Renal pelvis (tissue), 12 donors: ENCODE measurements around the gene CACUL1. TPM values are rescaled to one million over a fixed set of nuclear protein-coding genes. Genes with fewer than 3 reads are reported as not detected.
"Not testable (repeated sequence)": the region's sequence is repeated elsewhere in the genome, so short reads cannot be mapped to it uniquely, and the experiment has no call there.

ENCODE experiments used
- DNase-seq: peaks from one replicate; pipeline ENCODE4 v3.0.0-alpha.2; 2013
- long read RNA-seq, 16 experiments: transcript quantifications; one replicate each; lab custom pipeline, GENCODE V29; 2026
- polyA plus RNA-seq, 3 donors: library from polyadenylated mRNA; unstranded; fragments of 120-200 nt; gene quantifications; one replicate each; pipeline ENCODE4 v1.2.1, GENCODE V29; 2013; ENCODE audit not compliant: insufficient read length in 3 of 3

The CACUL1 gene
- 10 to 100 TPM; 22.1 to 41.3 (median 35.1) TPM for polyA plus RNA-seq
- long read RNA-seq, donor 1, full-length matches to known transcripts = 5 of 5 reads
- long read RNA-seq, donor 1, partial matches to known transcripts = 0 of 5 reads
- long read RNA-seq, donor 1, other reads (novel, unspliced or antisense) = 0 of 5 reads
- long read RNA-seq, donor 2, full-length matches to known transcripts = 9 of 9 reads
- long read RNA-seq, donor 2, partial matches to known transcripts = 0 of 9 reads
- long read RNA-seq, donor 2, other reads (novel, unspliced or antisense) = 0 of 9 reads
- long read RNA-seq, donor 3, full-length matches to known transcripts = 8 of 8 reads
- long read RNA-seq, donor 3, partial matches to known transcripts = 0 of 8 reads
- long read RNA-seq, donor 3, other reads (novel, unspliced or antisense) = 0 of 8 reads
- long read RNA-seq, donor 4, full-length matches to known transcripts = 6 of 6 reads
- long read RNA-seq, donor 4, partial matches to known transcripts = 0 of 6 reads
- long read RNA-seq, donor 4, other reads (novel, unspliced or antisense) = 0 of 6 reads
- long read RNA-seq, donor 5, full-length matches to known transcripts = 8 of 8 reads
- long read RNA-seq, donor 5, partial matches to known transcripts = 0 of 8 reads
- long read RNA-seq, donor 5, other reads (novel, unspliced or antisense) = 0 of 8 reads
- long read RNA-seq, donor 6, full-length matches to known transcripts = 11 of 19 reads
- long read RNA-seq, donor 6, partial matches to known transcripts = 8 of 19 reads
- long read RNA-seq, donor 6, other reads (novel, unspliced or antisense) = 0 of 19 reads
- long read RNA-seq, donor 7, full-length matches to known transcripts = 10 of 10 reads
- long read RNA-seq, donor 7, partial matches to known transcripts = 0 of 10 reads
- long read RNA-seq, donor 7, other reads (novel, unspliced or antisense) = 0 of 10 reads
- long read RNA-seq, donor 8, full-length matches to known transcripts = 9 of 9 reads
- long read RNA-seq, donor 8, partial matches to known transcripts = 0 of 9 reads
- long read RNA-seq, donor 8, other reads (novel, unspliced or antisense) = 0 of 9 reads
- long read RNA-seq, donor 9, full-length matches to known transcripts = 14 of 14 reads
- long read RNA-seq, donor 9, partial matches to known transcripts = 0 of 14 reads
- long read RNA-seq, donor 9, other reads (novel, unspliced or antisense) = 0 of 14 reads
- long read RNA-seq, donor 10, full-length matches to known transcripts = 17 of 25 reads
- long read RNA-seq, donor 10, partial matches to known transcripts = 8 of 25 reads
- long read RNA-seq, donor 10, other reads (novel, unspliced or antisense) = 0 of 25 reads
- long read RNA-seq, donor 11, full-length matches to known transcripts = 4 of 4 reads
- long read RNA-seq, donor 11, partial matches to known transcripts = 0 of 4 reads
- long read RNA-seq, donor 11, other reads (novel, unspliced or antisense) = 0 of 4 reads
- long read RNA-seq, donor 12, full-length matches to known transcripts = 13 of 13 reads
- long read RNA-seq, donor 12, partial matches to known transcripts = 0 of 13 reads
- long read RNA-seq, donor 12, other reads (novel, unspliced or antisense) = 0 of 13 reads
- long read RNA-seq, donor 13, full-length matches to known transcripts = 12 of 12 reads
- long read RNA-seq, donor 13, partial matches to known transcripts = 0 of 12 reads
- long read RNA-seq, donor 13, other reads (novel, unspliced or antisense) = 0 of 12 reads
- long read RNA-seq, donor 14 = 0 reads
- long read RNA-seq, donor 15, full-length matches to known transcripts = 9 of 9 reads
- long read RNA-seq, donor 15, partial matches to known transcripts = 0 of 9 reads
- long read RNA-seq, donor 15, other reads (novel, unspliced or antisense) = 0 of 9 reads
- long read RNA-seq, donor 16, full-length matches to known transcripts = 8 of 8 reads
- long read RNA-seq, donor 16, partial matches to known transcripts = 0 of 8 reads
- long read RNA-seq, donor 16, other reads (novel, unspliced or antisense) = 0 of 8 reads

DNA sequence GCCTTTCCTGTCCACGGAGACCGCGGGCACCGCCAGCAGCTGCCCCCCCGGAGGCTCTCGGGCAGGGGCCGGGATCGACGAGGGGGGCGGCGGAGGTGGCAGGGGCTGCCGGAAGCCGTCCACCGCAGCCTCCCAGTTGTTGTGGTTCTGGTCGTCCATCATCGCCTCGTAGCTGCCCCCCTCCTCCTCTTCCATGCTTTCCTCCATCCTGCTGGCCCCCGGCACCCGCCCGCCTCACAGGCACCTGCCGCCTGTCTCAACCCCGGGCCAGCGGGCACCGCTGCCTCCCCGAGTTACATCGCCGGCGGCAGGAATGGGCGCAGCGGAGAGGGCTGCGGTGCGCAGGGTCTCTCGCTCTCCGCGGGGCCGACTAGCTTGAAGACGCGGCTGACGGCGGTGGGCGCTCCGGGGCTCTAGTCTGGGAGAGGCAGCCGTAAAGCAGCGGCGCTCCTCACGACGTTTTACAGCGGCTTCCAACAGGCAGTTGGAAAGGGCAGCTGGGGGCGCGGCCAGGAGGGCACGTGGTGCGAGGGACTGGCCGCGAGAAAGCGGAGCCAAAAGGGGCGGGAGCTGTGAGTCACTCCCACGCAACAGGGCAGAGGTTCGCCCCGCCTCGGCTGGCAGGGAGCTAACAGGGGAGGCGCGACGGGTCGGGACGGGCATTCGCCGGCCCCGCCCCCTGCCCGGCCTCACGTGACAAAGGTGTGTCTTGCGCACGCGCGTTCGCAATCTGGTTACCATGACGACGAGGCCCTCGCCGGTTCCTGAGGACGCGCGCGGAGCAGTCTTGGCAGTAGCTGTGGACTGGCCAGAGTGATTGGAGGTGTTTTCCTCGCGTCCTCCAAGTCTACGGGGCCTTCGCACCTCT, at the start of gene CACUL1:
Gene CACUL1 (minus strand): TSS at position 415 of the 868 bp plus-strand sequence. CDS start 208 bp downstream, at position 207.
- DNase-seq = peak; percentile 100

DNA sequence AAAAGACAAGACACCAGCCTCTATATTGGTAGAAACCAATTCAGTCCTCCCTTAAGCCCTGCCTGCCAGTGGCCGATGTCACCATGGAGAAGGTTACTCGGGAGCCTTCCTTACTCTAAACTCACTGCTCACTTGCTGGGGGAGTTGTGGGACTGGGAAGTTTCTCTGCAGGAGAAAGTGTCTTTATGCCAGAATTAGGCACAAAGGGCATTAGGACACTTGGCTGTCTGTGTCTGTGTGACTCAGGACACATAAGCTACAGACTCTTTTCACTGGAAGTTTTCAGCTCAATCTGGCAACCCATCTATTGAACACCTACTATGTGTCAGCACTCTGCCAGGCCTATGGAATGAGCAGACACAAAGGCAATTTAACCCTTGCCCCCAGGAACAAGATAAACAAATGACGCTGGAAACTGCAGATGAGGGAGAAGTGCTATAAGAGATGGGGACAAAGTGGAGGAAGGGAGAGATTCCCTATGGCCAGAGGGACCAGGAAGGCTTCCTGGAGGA, 49.5 kb upstream of the CACUL1 start:
- no peak for DNase-seq

DNA sequence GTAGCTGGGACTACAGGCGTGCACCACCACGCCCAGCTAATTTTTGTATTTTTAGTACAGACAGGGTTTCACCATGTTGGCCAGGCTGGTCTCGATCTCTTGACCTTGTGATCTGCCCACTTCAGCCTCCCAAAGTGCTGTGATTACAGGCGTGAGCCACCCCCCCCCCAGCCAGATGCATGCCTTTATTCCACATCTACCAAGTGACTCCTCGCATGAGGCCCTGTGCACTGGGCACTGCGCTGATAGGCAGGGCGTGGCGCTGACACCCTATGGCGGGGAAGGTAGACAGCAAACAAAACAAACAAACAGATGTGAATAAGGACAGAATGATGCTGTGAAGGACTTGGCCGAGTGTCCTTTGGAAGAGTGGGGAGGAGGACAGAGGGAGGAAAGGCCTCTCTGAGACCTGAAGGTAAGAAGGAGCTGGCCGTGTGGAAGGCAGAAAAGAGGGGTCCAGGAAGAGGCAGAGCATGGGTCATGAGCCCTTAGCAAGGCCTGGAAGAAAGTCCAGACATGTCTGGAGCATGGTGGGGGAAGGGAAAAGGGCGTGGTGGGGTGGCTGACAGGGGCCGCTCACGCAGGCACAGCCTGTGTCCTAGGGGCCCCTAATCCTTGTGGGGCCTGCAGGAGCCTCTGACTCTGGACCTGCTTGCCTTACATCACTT, 47.5 kb upstream of the CACUL1 start:
- DNase-seq = no peak

DNA sequence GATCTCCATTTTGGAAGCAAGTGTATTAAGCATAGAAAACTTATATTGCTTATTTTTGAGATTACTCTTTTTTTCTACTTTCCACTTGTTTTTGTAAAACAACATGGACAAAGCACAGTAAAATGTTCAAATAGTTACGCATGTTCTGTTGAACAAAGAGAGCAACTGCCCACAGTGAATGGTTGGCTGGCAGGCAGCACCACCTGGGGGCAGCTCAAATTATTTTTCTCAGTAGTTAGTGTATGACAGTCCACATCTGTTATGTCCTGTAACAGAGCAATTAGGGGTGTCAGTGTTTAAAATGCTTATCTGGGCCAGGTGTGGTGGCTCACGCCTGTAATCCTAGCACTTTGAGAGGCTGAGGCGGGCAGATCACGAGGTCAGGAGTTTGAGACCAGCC, 46.1 kb upstream of the CACUL1 start:
- DNase-seq = no peak

DNA sequence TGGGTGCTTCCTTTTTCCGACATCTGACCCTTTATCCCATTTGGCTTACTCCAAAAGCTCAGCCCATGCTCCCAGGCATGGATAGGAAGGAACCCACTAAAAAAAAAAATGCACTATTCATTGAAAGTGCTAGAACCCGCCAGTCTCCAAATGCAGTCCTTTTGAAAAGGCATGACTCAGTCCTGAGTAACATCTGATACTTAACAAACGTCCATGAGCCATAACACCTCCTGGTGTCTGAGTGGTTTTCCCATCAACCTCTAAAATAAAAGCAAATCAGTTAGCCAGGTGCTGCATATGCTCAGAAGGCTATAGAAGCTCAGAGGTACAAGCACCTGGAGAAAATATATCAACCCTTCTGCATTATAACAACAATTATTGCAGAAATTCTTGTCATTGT, 45.0 kb upstream of the CACUL1 start:
- no peak for DNase-seq

DNA sequence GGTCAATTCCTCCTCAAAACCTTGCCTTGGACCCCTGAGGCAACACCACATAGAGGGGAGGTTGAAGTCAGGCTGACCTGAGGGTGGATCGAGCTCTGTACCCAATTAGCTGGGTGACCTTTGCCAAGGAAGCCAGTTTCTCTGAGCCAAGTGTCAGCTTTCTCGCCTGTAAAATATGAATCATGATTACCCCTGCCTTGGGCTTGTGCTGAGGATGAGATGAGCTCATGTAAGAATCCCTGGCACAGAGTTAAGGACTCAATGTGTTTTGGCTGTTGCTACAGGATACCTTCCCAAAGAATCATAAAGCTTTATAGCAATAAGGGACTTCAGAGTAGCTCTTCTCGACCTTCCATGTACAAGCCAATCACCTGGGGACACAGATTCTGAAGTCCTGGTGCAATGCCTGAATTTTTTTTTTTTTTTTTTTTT, 43.5 kb upstream of the CACUL1 start:
- DNase-seq = no peak

DNA sequence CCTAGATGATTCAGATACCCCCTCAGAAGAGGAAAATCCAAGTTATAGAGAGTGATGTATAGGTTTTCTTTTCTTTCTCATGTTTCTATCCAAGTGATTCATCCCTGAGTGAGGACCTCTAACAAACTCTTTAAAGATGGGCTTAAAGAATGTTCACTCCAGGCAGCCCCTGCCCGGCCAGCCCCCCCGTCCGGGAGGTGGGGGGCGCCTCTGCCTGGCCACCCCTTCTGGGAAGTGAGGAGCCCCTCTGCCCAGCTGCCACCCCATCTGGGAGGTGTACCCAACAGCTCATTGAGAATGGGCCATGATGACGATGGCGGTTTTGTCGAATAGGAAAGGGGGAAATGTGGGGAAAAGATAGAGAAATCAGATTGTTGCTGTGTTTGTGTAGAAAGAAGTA, 40.2 kb upstream of the CACUL1 start:
- not testable (repeated sequence) for DNase-seq

DNA sequence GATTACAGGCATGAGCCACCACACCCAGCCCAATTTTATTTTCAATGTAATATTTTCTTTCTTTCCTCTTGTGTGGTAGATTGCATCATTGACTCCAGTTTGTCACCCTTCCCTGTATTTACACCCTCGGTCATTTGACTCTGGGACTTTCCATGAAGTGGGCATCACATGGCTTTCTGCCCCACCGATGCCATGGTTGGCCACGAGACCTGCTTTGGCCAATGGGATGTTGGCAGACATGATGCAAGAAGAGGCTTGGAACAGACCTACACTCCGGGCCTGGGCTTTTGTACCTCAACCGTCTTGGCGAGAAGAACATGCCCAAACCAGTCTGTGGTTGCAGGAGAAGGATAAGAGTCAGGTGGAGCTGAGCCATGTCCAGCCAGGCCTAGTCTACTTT, 38.8 kb upstream of the CACUL1 start:
- no peak for DNase-seq

DNA sequence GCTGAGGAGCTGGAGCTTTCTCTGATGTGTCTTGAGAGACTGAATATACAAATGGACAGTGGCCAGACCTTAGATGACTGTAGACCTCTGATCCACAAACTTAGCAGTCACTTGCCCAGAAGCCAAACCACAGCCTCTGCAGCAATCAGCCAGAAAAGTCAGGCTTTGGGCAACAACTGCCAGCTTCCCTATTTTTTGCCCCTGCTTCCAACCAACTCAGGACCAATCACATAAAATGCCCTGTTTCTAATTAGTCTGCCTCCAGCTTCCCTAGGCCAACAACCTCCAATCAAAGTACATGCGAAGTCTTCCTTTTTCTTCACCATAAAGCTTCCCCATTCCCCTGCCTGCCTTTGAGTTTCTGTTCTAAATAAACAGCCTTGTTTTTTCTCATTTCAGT, 37.8 kb upstream of the CACUL1 start:
- no peak for DNase-seq

DNA sequence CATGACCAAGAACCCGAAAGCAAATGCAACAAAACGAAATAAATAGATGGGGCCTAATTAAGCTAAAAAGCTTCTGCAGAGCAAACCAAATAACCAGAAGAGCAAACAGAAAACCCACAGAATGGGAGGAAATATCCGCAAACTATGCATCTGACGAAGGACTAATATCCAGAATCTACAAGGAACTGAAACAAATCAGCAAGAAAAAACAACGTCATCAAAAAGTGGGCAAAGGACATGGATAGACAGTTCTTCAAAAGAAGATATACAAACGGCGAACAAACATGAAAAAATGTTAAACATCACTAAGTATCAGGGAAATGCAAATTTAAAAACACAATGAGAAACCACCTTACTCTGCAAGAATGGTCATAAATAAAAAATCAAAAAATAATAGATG, 35.3 kb upstream of the CACUL1 start:
- no peak for DNase-seq

DNA sequence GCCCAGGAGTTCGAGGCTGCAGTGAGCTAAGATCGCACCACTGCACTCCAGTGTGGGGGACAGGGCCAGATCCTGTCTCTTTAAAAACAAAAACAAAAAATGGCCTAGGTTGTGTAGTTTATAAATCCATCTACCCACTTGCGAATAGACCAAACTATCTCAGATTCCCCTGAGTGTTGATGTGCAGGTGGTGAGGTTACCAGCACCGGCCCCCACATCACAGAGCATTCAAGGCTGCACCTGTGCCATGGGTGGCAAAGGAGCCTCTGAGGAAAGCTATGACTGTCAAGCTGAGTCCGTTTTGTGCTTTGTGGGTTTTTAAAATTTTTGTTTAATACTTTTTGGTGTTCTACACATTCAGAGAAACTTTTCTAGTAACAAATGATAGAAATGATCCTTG, 30.8 kb upstream of the CACUL1 start:
- DNase-seq = no peak

DNA sequence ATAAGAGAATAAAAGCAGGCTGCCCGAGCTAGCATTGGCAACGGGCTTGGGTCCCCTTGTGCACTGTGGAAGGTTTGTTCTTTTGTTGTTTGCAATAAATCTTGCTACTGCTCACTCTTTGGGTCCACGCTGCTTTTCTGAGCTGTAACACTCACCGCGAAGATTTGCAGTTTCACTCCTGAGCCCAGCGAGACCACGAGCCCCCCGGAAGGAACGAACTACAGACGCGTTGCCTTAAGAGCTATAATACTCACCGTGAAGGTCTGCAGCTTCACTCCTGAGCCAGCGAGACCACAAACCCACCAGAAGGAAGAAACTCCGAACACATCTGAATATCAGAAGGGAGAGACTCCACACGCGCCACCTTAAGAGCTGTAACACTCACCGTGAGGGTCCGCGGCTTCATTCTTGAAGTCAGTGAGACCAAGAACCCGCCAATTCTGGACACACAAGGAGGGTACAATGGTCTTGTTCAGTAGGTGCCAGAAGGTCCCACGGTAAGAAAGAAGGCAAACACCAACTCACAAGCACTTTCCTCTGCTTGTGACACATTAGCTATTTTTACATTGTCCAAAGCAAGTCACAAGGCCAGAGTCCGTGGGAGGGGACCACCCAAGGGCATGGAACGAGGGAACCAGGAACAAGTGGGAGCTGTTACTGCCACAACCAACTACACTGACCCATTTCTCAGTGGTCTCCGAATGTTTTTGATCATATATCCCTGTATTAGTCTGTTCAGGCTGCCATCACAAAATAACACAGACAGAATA, 29.2 kb upstream of the CACUL1 start:
- DNase-seq = no peak

DNA sequence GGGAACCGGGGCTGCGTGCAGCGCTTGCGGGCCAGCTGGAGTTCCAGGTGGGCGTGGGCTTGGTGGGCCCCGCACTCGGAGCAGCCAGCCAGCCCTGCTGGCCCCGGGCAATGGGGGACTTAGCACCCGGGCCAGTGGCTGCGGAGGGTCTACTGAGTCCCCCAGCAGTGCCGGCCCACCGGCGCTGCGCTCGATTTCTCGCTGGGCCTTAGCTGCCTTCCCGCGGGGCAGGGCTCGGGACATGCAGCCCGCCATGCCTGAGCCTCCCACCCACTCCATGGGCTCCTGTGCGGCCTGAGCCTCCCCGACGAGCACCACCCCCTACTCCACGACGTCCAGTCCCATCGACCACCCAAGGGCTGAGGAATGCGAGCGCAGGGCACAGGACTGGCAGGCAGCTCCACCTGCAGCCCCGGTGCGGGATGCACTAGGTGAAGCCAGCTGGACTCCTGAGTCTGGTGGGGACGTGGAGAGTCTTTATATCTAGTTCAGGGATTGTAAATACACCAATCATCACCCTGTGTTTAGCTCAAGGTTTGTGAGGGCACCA, 28.2 kb upstream of the CACUL1 start:
- DNase-seq = not testable (repeated sequence)

DNA sequence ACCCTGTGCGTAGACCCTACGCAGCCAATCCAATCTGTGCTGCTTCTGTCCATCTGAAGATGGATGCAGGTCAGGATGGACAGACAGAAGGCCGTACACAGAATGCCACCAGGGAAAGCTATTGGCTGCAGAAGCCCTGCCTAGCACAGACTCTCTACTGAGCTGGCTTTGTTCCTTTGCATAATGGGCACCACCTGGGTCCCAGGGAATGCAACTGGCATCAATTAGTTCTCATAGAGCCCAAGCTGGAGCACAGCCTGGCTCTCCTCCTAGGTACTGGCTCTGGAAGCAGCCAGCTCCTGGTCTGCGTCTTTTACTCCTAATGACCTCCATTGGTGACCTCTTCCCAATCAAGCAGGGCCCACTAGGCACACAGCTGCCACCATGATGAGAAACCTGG, 26.8 kb upstream of the CACUL1 start:
- DNase-seq = no peak

DNA sequence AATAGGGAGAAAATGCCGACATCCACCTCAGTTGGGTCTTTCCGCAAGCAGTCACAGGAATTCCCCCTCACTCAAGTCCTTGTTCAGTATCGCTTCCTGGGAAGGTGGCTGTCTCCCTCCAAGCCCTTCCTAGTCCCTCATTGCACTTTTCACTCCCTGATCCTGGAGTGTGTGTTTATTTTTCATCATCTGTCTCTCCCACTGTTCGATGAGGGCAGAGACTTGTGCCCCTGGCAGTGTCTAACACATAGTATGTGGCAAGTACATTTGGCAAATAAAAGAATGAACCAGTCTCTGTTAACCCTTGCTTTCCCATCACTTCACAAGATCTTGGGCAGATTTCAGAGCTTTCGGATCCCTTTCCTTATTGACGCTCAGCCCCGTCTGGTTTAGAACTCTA, 24.0 kb upstream of the CACUL1 start:
- no peak for DNase-seq

DNA sequence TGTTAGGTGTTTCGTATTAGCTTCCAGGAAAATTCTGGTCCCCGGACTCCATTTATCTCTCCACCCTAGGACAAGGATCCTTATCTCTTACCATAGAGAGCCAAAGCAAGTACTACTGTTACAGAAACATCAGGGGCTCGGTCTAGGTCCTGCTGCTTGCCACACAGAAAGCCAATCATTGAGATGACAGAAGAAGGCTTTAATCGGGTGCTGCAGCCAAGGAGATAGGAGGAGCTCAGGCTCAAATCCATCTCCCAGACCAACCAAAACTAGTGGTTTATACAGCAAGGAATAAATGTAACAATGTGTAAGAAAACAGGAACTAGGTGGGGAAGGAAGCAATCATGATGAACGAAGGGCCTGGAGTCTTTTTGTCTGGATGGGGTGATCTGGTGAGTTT, 22.2 kb upstream of the CACUL1 start:
- DNase-seq = no peak

DNA sequence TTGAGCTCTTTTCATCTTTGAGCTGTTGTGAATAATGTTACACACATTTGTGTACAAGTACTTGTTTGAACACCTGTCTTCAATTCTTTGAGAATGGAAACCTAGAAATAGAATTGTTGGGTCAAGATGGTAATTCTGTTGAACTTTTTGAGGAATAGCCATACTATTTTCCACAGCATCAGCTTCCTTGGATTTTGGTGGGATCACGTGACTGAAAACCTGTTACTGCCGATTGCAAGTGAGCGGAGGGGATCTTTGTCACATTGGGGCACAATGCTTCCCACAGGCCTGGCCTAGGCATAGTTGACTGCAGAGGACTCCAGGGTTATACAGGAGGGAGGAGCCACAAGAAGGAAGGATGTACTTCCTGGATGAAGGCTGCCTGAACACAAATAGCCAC, 21.3 kb upstream of the CACUL1 start:
- no peak for DNase-seq

DNA sequence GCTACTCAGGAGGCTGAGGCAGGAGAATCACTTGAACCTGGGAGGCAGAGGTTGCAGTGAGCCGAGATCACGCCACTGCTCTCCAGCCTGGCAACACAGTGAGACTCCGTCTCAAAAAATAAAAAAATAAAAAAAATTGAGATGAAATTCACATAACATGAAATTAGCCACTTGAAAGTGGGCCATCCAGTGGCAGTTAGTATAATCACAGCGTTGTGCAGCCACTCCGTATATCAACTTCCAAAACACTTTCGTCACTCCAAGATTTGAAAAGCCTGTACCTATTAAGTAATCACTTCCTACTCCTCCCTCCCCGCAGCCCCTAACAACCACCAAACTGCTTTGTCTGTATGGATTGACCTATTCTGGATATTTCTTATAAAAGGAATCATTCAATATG, 20.7 kb upstream of the CACUL1 start:
- no peak for DNase-seq
